ENCODE data around the gene SKP1.

Gene SKP1

GRCh38 chr5:134143431-134143830 is 33.3 kb downstream of the SKP1 start:
- DNase-seq: no peak

DNA sequence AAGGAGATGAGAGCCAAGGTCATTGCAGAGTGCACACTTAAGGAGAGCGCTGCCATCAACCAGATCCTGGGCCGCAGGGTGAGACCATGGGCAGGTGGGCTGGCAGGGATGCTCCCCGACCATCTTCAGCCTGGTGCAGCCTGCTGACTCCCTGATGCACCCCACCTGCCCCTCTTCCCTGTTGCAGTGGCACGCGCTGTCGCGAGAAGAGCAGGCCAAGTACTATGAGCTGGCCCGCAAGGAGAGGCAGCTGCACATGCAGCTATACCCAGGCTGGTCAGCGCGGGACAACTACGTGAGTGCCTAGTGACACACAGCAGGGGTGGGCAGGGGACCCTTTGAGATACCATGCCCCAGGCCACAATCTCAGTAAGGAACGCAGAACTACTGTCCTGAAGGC is 33.9 kb downstream of the SKP1 start:
- DNase-seq: no peak

- DNase-seq: no peak
Observed at GRCh38 chr5:134142052-134142451, 34.7 kb downstream of the SKP1 start.

- no peak for DNase-seq
Observed at GRCh38 chr5:134141331-134142050, 35.3 kb downstream of the SKP1 start.

- DNase-seq: peak; percentile 66 to 70
Observed at GRCh38 chr5:134140530-134141201, 36.1 kb downstream of the SKP1 start.

DNA sequence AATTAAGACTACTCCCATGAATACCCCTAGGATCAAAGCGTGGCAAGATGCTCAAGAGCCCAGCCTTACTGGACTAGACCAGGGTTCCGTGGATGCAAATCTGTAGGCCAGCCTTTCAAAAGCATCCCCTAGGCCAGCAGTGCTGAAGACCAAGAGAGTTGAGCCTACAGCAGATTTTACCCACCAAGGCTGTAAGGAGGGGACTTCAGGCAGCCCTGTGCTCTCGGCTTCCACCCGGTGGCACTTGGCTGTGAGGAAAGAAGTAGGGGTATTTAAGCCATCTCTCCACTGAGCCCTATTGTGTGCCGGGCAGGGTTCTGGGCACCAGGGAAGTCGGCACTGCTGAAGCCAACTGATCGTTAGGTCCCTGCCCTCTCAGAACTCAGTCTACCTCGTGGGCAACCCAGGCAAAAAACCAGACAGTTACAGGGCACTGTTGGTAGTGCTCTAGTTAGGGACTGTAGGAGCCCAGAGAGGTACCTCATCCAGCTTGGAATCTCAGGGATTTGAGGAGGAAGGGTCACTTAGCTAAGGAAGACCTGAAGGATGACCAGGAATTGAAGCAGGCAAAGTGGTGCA is 36.8 kb downstream of the SKP1 start:
- no peak for DNase-seq

- DNase-seq: no peak
Observed at GRCh38 chr5:134139377-134139851, 37.3 kb downstream of the SKP1 start.

GRCh38 chr5:134138416-134139376 is 38.1 kb downstream of the SKP1 start:
- no peak for DNase-seq

DNA sequence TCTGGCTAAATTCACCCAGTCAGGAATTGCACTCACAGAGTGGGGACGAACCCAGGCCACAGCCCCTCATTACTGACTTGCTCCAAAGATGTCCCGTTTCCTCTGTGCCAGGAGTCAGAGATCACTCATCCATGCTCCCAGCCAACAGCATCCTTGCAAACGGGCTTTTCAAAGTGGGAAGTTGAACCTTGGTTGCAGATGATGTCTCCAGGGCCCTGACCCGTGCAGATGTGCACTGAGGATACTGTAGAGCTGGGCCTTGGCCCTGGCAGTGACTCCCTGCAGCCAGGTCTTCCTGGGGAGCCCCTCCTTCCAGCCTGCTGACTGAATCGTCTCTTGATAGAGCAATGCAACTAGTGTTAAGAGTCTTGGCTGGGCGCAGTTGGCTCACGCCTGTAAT is 40.0 kb downstream of the SKP1 start:
- no peak for DNase-seq

DNA sequence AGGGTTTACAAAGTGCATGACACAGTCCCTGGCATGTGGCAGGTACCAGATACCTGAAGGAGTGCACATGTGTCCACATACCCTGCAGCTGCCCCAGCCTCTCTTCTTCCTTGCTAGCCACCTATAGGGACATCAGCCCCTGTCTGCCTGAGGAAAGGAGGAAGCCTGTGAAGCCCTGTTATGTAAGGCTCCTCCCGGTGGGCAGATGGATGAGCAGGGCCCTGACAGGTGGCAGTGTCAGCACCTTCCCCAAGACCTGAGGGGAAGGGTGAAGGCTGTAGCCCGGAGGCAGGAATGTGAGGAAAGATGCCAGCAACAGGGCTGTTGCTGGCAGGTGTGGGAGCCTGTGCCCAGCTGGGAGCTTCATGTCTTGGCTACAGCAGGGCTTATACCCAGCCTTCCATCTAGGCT is 40.5 kb downstream of the SKP1 start:
- no peak for DNase-seq

GRCh38 chr5:134135091-134135655 is 41.6 kb downstream of the SKP1 start:
- no peak for DNase-seq

DNA sequence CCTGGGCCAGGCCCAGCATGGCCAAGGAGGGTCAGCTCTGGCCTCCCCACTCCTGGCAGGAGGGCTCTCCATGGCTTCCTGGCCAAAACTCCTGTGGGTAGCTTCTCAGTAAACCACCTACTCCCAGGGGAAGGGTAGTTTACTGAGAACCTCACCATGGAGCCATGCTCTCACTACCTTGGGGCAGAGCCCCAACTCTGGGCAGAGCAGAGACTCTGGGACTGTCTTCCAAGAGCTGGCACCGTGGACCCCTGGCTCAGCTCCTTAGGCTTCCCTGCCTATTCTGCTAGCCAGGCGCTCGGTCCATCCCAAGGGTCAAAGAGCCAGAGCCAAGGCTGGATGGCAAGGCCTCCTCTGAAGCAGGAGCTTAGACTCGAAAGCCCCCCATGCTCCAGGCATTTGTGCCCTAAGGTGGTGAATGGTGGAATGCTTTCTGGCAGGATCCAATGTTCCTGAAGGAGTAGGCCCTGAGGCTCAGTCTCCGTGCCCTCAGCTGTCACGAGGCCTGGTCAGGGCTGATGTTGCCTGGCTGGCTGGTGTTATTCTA is 42.7 kb downstream of the SKP1 start:
- DNase-seq: no peak

DNA sequence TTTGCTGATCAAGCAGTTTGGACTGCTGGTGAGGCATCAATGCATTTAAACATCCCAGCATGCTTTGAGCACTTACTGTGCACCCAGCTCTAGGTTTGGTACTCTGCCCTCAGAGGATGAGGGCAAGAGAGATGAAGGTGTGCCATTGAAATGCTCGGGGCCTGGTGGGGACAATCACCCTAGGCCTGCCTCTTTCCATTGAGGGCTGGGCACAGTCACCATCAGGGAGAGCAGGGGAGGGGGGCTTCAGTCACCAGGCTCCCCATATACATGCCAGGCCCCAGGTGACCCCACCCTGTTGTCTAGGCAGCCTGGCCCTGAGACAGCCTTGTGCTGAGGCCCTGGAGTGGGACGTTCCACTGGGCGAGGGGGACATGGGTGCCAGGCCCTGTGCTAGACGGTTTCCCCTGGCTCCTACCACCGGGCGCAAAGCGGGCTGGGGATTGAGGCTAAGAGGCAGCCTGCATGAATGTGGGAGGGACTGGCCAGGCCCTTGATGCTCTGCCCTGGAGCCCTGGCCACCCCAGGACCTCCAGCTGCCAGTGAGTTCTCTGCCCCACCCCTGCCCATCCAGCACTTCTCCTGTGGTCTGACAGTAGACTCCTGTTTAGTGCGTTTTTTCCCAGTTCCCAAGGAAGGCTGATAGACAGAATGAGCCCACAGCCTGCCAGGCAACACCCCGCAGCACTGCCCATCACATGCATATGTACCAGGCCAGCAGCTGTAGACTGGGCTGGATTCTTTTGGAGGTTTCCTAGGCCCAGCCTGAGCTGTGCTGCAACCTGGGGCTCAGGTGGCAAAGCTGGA is 43.4 kb downstream of the SKP1 start:
- DNase-seq: no peak

DNA sequence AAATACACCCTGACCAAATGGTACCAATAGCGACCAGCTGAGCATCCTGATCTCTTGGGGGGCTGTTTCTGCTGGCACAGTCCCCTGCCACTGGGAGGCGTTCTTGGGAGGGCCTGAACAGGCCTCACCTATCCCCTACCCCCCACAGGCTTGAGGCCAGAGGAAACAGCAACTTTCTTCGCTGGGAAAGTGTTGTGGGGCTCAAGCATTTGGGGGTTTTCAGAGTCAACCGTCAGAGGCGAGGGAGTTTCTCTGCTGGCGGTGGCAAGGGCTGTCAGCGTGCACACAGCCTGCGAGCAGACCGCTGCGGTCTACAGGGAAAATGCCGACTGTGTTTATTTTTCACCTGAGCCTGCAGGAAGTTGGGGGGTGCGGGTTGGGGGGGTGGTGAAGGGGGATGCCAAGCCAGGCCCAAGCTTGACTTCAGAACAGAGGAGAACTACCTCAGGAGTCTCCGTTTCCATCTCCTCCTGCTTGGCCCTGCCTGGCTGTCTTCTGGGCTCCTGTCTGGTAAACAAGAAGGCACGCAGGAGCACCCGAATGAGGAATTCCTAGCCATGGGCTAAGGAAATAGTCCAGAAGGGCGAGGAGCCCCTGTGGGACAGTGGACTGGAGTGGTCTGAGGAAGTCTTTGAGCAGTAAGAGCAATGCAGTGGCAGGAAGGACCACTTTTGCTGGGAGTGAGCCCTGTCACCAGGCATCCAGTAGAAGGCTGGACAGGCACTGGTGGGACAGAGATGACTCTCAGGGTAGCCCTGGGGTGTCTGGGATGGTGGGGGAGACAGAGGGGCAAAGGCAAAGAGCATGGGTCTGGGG is 44.2 kb downstream of the SKP1 start:
- peak; percentile 88 to 90 for DNase-seq

- DNase-seq: no peak
Observed at GRCh38 chr5:134131578-134132350, 45.0 kb downstream of the SKP1 start.

DNA sequence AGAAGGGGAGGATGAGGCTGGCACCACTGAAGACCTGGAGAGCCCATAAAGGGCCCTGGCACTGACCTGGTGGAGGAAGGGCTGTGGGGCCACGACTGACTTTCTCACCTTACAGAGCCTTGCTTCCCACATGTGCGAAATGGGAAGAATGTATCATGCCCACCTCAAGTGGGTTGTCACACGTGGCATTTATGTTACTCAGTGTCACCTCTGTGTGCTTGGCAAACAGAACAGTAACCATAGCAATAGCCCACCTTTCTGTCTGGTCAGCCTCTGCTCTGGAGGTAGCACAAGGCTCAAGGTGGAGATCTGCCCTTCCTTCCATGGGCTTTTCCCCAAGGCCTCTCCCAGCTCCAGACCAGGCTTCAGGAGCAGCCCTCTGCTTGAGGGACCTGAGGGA is 45.6 kb downstream of the SKP1 start:
- DNase-seq: no peak

DNA sequence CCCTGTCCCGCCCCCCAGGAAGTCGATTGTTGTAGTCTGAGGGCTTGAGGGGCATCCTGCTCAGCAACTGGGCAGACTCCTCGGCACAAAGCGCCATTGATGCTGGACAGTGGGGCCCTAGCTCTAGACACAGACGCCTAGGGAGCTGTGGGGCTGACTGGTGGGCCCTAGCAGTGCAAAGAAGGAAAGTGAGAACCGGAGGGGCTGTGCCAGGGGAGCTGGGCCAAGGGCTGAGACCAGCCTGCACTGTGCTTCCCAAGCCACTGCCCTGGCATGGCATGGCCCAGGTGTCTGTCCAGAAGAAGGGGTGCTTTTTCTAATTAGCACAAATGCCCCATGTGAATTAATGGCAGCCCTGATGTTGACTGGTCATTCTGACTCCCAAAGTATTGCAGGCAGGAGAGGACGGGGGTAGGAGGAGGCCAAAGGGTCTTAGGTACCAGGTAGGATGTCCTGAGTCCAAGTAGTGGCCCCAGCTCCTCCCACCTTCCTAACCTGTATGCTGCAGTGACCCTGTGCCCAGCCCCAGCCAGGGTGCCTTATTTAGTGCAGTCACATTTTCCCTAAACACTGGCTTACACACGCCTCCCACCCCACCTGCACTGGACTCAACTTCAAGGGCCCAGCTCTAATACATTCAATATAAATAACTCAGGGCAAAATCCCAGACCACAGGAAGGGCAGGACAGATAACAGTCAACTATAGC is 46.4 kb downstream of the SKP1 start:
- DNase-seq: no peak

GRCh38 chr5:134129411-134130238 is 47.1 kb downstream of the SKP1 start:
- no peak for DNase-seq
